Endothelial cell of umbilical vein (primary cell): ENCODE results near the gene NPDC1. TPM values are rescaled to one million over a fixed set of nuclear protein-coding genes. Genes with fewer than 3 reads are reported as not detected.

Source experiments
- BruUV-seq: library from RNA; stranded (reverse); fragments of 400-500 nt; replicated peaks from 2 replicates; lab custom pipeline; 2021; lab: Mats Ljungman, UMichigan
- CTCF ChIA-PET: fragments of 300-600, 350-600 bp; sonication (Branson Sonifier 250); formaldehyde crosslinking; loops from one replicate; lab custom pipeline; 2021; ENCODE audit warnings: antibody characterized with exemption, inconsistent platforms; lab: Charles Lee
- POLR2A ChIA-PET: fragments of 300-600, 350-600 bp; sonication (Branson Sonifier 250); formaldehyde crosslinking; loops from one replicate; lab custom pipeline; 2021; ENCODE audit warnings: antibody characterized with exemption, inconsistent platforms; lab: Charles Lee
- DNase-seq: peaks from one replicate; pipeline ENCODE4 v3.0.0-alpha.2; 2011; ENCODE audit warnings: low read depth, low spot score
- FAIRE-seq: peaks from 2 replicates; lab custom pipeline; 2011; peaks lifted over from hg19 to GRCh38; lab: Jason Lieb, UNC
- H2AFZ ChIP-seq: 2 replicates; pipeline ENCODE4 v1.6.0; 2012; ENCODE audit warnings: low read depth, low read length, control low read depth, inconsistent platforms
- H3K27ac ChIP-seq: 2 replicates; pipeline ENCODE4 v1.5.1; 2011; ENCODE audit warnings: low read depth, mild to moderate bottlenecking, control low read depth, low read length, moderate library complexity; ENCODE audit not compliant: insufficient read depth
- H3K27me3 ChIP-seq, 2 experiments: 2 replicates each; pipeline versions ENCODE4 v1.6.0 to v1.6.1; 2011; ENCODE audit warnings: low read length in 2 of 2, mixed read lengths in 1 of 2; ENCODE audit not compliant: control insufficient read depth in 2 of 2, insufficient read depth in 2 of 2
- H3K36me3 ChIP-seq, 2 experiments: 2 replicates in 1 of 2; 3 replicates in 1 of 2; pipeline ENCODE4 v1.5.1; 2011; ENCODE audit warnings: low read length in 2 of 2, mild to moderate bottlenecking in 1 of 2, moderate library complexity in 1 of 2; ENCODE audit not compliant: control insufficient read depth in 2 of 2, insufficient read depth in 2 of 2; ENCODE audit errors: extremely low read depth in 1 of 2
- H3K4me1 ChIP-seq: 3 replicates; pipeline ENCODE4 v1.5.1; 2011; ENCODE audit warnings: mild to moderate bottlenecking, low read length; ENCODE audit not compliant: control insufficient read depth, insufficient read depth; ENCODE audit errors: extremely low read depth
- H3K4me2 ChIP-seq: 2 replicates; pipeline ENCODE4 v1.6.1; 2011; ENCODE audit warnings: low read length, control low read depth, mixed read lengths; ENCODE audit not compliant: insufficient read depth
- H3K4me3 ChIP-seq, 3 experiments: fragments of 200-600 bp in 1 of 3; sonication (generic), shearing (Covaris generic) in 1 of 3; replicated peaks in 1 of 3; 2 replicates each; pipeline ENCODE4 v1.5.1; 2011 to 2016; ENCODE audit warnings: control low read depth in 3 of 3, low read length in 3 of 3, mild to moderate bottlenecking in 2 of 3, inconsistent platforms in 1 of 3, low read depth in 1 of 3, moderate library complexity in 1 of 3; ENCODE audit not compliant: insufficient read depth in 1 of 3
- H3K79me2 ChIP-seq: 2 replicates; pipeline ENCODE4 v1.6.0; 2012; ENCODE audit warnings: low read length, inconsistent platforms; ENCODE audit not compliant: control insufficient read depth, insufficient read depth
- H3K9ac ChIP-seq: replicated peaks from 2 replicates; pipeline ENCODE3; 2011; ENCODE audit warnings: low read length, control low read depth; ENCODE audit not compliant: insufficient read depth; ENCODE audit errors: extremely low read depth
- H3K9me1 ChIP-seq: replicated peaks from 3 replicates; pipeline ENCODE4 v1.6.0; 2011; ENCODE audit warnings: mild to moderate bottlenecking, low read length; ENCODE audit not compliant: control insufficient read depth, insufficient read depth; ENCODE audit errors: extremely low read depth
- H3K9me3 ChIP-seq: replicated peaks from 2 replicates; pipeline ENCODE4 v1.5.1; 2012; ENCODE audit warnings: low read length, inconsistent platforms; ENCODE audit not compliant: control insufficient read depth, insufficient read depth
- H4K20me1 ChIP-seq: replicated peaks from 2 replicates; pipeline ENCODE3; 2011; ENCODE audit warnings: mild to moderate bottlenecking, low read length; ENCODE audit not compliant: control insufficient read depth, insufficient read depth; ENCODE audit errors: extremely low read depth
- EZH2 ChIP-seq: IDR thresholded peaks from 2 replicates; pipeline ENCODE4 v1.6.1; 2012; ENCODE audit warnings: borderline replicate concordance, low read depth, mild to moderate bottlenecking, moderate library complexity, low read length, inconsistent platforms; ENCODE audit not compliant: severe bottlenecking
- FOS ChIP-seq: IDR thresholded peaks from 2 replicates; pipeline ENCODE4 v1.6.1; 2011; ENCODE audit warnings: mild to moderate bottlenecking, low read length, moderate library complexity, borderline replicate concordance; ENCODE audit not compliant: insufficient read depth
- GATA2 ChIP-seq: IDR thresholded peaks from 2 replicates; pipeline ENCODE4 v1.7.0; 2011; ENCODE audit warnings: low read depth, mild to moderate bottlenecking, moderate library complexity, mixed read lengths, low read length; ENCODE audit not compliant: insufficient read length, insufficient read depth
- JUN ChIP-seq: IDR thresholded peaks from 2 replicates; pipeline ENCODE4 v1.6.1; 2011; ENCODE audit warnings: borderline replicate concordance, low read depth; ENCODE audit not compliant: insufficient read length, insufficient read depth
- MAX ChIP-seq: IDR thresholded peaks from 2 replicates; pipeline ENCODE4 v1.6.1; 2011; ENCODE audit not compliant: insufficient read depth, insufficient read length
- MYC ChIP-seq: IDR thresholded peaks from one replicate; pipeline ENCODE4 v1.6.1; 2011; ENCODE audit warnings: mild to moderate bottlenecking, low read depth, low read length
- POLR2A ChIP-seq: IDR thresholded peaks from 2 replicates; pipeline ENCODE4 v1.6.1; 2012; ENCODE audit warnings: low read depth, mild to moderate bottlenecking, control low read depth, low read length
- POLR2AphosphoS5 ChIP-seq: IDR thresholded peaks from 2 replicates; pipeline ENCODE4 v1.6.1; 2012; ENCODE audit warnings: low read depth, mild to moderate bottlenecking, control low read depth, low read length, moderate library complexity; ENCODE audit not compliant: insufficient read depth
- dilution Hi-C: fragments of 300-500 bp; cut with MboI; formaldehyde crosslinking; loops from one replicate; pipeline ENCODE4 v1.15.0; 2019; ENCODE audit warnings: low sequenced_read_pairs; ENCODE audit not compliant: extremely low pct_ligation_motif_present
- intact Hi-C: fragments of 100-400 bp; cut with micrococcal nuclease; formaldehyde crosslinking; loops from one replicate; pipeline ENCODE4 v1.10.0; 2022
- polyA plus RNA-seq, 4 experiments: library from polyadenylated mRNA; depleted of rRNA in 3 of 4; stranded (reverse) in 3 of 4; unstranded in 1 of 4; fragments of >200 nt; gene quantifications; 2 replicates each; pipeline versions ENCODE4 v1.2.1 to v1.2.3, GENCODE V29; 2011 to 2012; ENCODE audit warnings: missing spikeins in 1 of 4
- total RNA-seq: library from RNA; stranded (reverse); gene quantifications from 2 replicates; pipeline ENCODE4 v1.2.3, GENCODE V29; 2021
- TF ChIP-seq, protein P1 (sequence below), 2 donors: IDR thresholded peaks; 1 replicate in 1 of 2; 2 replicates in 1 of 2; pipeline ENCODE4 v1.5.1; 2011; ENCODE audit warnings: low read length in 2 of 2, mild to moderate bottlenecking in 2 of 2, moderate library complexity in 2 of 2, control low read depth in 1 of 2, inconsistent platforms in 1 of 2, low read depth in 1 of 2; ENCODE audit not compliant: insufficient read depth in 1 of 2; ENCODE audit errors: extremely low read depth in 1 of 2

Gene NPDC1
- total and polyA plus RNA-seq, 2 donors (not counting 3 experiments of a cell fraction or from before 2014, with no cell fraction given) = 115 to 181 TPM

DNA sequence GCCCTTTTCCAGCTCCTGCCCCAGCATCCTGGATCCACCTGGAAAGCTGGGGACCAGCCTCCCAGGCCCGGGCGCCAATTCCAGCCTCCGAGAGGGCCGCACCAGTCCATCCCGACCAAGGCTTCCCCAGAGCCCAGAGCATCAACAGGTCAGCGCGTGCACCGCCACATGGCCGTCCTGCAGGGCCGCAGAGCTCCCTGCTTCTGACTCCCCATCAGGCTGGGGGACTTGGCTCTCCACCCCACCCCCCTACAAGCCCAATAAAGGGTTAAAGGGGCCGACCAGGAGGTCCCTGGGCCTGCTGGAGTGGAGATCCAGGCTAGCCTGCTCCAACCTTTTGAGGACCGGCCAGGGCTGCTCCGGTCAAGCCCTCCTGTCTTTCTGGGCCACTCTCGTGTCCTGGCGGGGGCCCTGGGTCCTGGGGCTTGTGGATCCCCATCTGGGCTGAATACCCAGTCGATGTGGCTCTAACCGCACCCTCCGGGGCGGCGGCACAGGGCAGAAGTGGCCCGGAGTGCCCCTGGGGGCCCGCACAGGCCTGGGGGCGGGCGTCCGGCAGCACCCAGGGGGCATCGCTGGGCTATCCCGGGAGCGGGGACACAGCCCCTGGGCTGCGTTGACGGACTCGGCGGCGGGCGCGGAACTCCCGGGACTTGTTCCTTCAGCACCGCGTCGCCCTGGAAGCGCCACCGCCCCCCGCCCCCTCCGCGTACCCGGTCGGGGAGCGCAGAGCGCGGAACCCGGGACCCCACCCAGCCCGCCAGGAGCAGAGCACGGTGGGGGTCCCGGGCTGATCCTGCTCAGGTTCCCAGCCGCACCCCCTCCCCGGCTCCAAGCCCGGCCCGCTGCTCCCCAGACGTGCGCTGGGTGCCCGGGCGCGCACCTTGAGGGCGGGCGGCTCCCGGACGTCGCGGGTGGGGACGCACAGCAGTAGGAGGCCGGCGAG, 7.3 kb upstream of the NPDC1 start:
- ChIA-PET CTCF (interaction anchor here (0.9 to 2.0 kb wide), 5 partner anchors 11 to 24 kb away, joined by 3 to 12 read pairs (median 7); no protein-coding TSS in a partner anchor), POLR2A (no interaction called here)
- Histone ChIP-seq H3K79me2 (no peaks in the 10 kb centered on the region), H3K4me2 (no peak overlapping the region), H3K9me1 (no peaks in the 10 kb centered on the region), H3K9ac (no peak overlapping the region), H3K4me1 (no peaks in the 10 kb centered on the region), H2AFZ (no peak overlapping the region), H4K20me1 (no peaks in the 10 kb centered on the region), H3K36me3 (no peaks in the 10 kb centered on the region), H3K4me3 (no peak overlapping the region), H3K9me3 (no peaks in the 10 kb centered on the region), H3K27ac (no peak overlapping the region), H3K27me3 (peaks cover 8 to 21% of the 10 kb centered on the region in 2 experiments)
- dilution Hi-C loops (no loop called here), intact Hi-C loops (no loop called here)
- FAIRE-seq (no peak), DNase-seq (no peak)
- TF ChIP-seq EZH2 = peak; percentile 97
- TF ChIP-seq POLR2AphosphoS5 = no peak
- no TSS peak for BruUV-seq

GRCh38 chr9:137052293-137052692, 6.3 kb upstream of the NPDC1 start:
- intact Hi-C loops = no loop called here
- no TSS peak for BruUV-seq
- TF ChIP-seq EZH2 (no peak), MAX (no peak), JUN (no peak), POLR2AphosphoS5 (no peak), GATA2 (no peak), FOS (no peak), POLR2A (no peak), MYC (no peak)
- TF ChIP-seq, protein P1, sequence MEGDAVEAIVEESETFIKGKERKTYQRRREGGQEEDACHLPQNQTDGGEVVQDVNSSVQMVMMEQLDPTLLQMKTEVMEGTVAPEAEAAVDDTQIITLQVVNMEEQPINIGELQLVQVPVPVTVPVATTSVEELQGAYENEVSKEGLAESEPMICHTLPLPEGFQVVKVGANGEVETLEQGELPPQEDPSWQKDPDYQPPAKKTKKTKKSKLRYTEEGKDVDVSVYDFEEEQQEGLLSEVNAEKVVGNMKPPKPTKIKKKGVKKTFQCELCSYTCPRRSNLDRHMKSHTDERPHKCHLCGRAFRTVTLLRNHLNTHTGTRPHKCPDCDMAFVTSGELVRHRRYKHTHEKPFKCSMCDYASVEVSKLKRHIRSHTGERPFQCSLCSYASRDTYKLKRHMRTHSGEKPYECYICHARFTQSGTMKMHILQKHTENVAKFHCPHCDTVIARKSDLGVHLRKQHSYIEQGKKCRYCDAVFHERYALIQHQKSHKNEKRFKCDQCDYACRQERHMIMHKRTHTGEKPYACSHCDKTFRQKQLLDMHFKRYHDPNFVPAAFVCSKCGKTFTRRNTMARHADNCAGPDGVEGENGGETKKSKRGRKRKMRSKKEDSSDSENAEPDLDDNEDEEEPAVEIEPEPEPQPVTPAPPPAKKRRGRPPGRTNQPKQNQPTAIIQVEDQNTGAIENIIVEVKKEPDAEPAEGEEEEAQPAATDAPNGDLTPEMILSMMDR (IDR thresholded peaks at IDR 0.05; ENCODE audit: extremely low read depth in 1 of 2, insufficient read depth in 1 of 2, low read depth in 1 of 2, low read length in 2 of 2) = no peak

More at GRCh38 chr9:137052293-137052692, 6.3 kb upstream of the NPDC1 start:
- dilution Hi-C loops = no loop called here
- H2AFZ ChIP-seq = no peak overlapping the region
- H4K20me1 ChIP-seq = no peaks in the 10 kb centered on the region
- FAIRE-seq (no peak), DNase-seq (no peak)
- H3K4me2 ChIP-seq = no peak overlapping the region
- CTCF ChIA-PET = interaction anchor here (0.9 to 2.0 kb wide), 5 partner anchors 12 to 23 kb away, joined by 3 to 12 read pairs (median 7); no protein-coding TSS in a partner anchor
- no peaks in the 10 kb centered on the region for H3K79me2 ChIP-seq
- POLR2A ChIA-PET = no interaction called here
- no peak overlapping the region for H3K9ac ChIP-seq
- no peak overlapping the region for H3K4me3 ChIP-seq
- no peaks in the 10 kb centered on the region for H3K36me3 ChIP-seq
- H3K27ac ChIP-seq = no peak overlapping the region
- no peaks in the 10 kb centered on the region for H3K9me3 ChIP-seq
- no peaks in the 10 kb centered on the region for H3K9me1 ChIP-seq
- H3K4me1 ChIP-seq = no peaks in the 10 kb centered on the region
- H3K27me3 ChIP-seq = peaks cover 8 to 21% of the 10 kb centered on the region in 2 experiments
